ENCODE results near the gene SYT5. TPM values are rescaled to one million over a fixed set of nuclear protein-coding genes. Genes with fewer than 3 reads are reported as not detected.

SYT5 gene
- total RNA-seq, 1 donor from 2014 or later = 0.80 TPM

GRCh38 chr19:55137915-55138314 is 42.2 kb downstream of the SYT5 start:
- no peak for DNase-seq (ENCODE audit: low spot score)
- Mint-ChIP-seq H3K4me3 (ENCODE audit: unreplicated experiment) (no peak overlapping the region), H3K36me3 (ENCODE audit: low read depth) (no peaks in the 10 kb centered on the region), H3K4me1 (ENCODE audit: low read depth) (peaks cover 3% of the 10 kb centered on the region), H3K9me3 (ENCODE audit: low read depth) (no peaks in the 10 kb centered on the region), H3K27me3 (ENCODE audit: low read depth) (peaks cover 21% of the 10 kb centered on the region), H3K27ac (ENCODE audit: unreplicated experiment) (no peak overlapping the region)
- TF ChIP-seq CTCF (IDR thresholded peaks at IDR 0.05) = no peak

GRCh38 chr19:55136399-55137102 is 43.5 kb downstream of the SYT5 start:
- no peak for DNase-seq (ENCODE audit: low spot score)
- no peak overlapping the region for H3K4me3 Mint-ChIP-seq (ENCODE audit: unreplicated experiment)
- H3K9me3 Mint-ChIP-seq (ENCODE audit: low read depth) = no peaks in the 10 kb centered on the region
- peaks cover 3% of the 10 kb centered on the region for H3K4me1 Mint-ChIP-seq (ENCODE audit: low read depth)
- no peak for TF ChIP-seq CTCF (IDR thresholded peaks at IDR 0.05)
- no peaks in the 10 kb centered on the region for H3K36me3 Mint-ChIP-seq (ENCODE audit: low read depth)
- peaks cover 25% of the 10 kb centered on the region for H3K27me3 Mint-ChIP-seq (ENCODE audit: low read depth)
- no peak overlapping the region for H3K27ac Mint-ChIP-seq (ENCODE audit: unreplicated experiment)

GRCh38 chr19:55134736-55135135 is 45.4 kb downstream of the SYT5 start:
- Mint-ChIP-seq H3K27me3 (ENCODE audit: low read depth) (peaks cover 33% of the 10 kb centered on the region), H3K27ac (ENCODE audit: unreplicated experiment) (no peak overlapping the region)
- DNase-seq (ENCODE audit: low spot score) = no peak

GRCh38 chr19:55133639-55134444 is 46.2 kb downstream of the SYT5 start:
- Mint-ChIP-seq H3K36me3 (ENCODE audit: low read depth) (no peaks in the 10 kb centered on the region), H3K27ac (ENCODE audit: unreplicated experiment) (no peak overlapping the region), H3K4me1 (ENCODE audit: low read depth) (no peaks in the 10 kb centered on the region), H3K9me3 (ENCODE audit: low read depth) (no peaks in the 10 kb centered on the region), H3K4me3 (ENCODE audit: unreplicated experiment) (no peak overlapping the region), H3K27me3 (ENCODE audit: low read depth) (peaks cover 33% of the 10 kb centered on the region)
- no peak for TF ChIP-seq CTCF (IDR thresholded peaks at IDR 0.05)
- no peak for DNase-seq (ENCODE audit: low spot score)

More at GRCh38 chr19:55134736-55135135, 45.4 kb downstream of the SYT5 start:
- Mint-ChIP-seq H3K9me3 (ENCODE audit: low read depth) (no peaks in the 10 kb centered on the region), H3K4me1 (ENCODE audit: low read depth) (no peaks in the 10 kb centered on the region), H3K36me3 (ENCODE audit: low read depth) (no peaks in the 10 kb centered on the region), H3K4me3 (ENCODE audit: unreplicated experiment) (no peak overlapping the region)
- no peak for TF ChIP-seq CTCF (IDR thresholded peaks at IDR 0.05)

- no peak overlapping the region for H3K4me3 Mint-ChIP-seq (ENCODE audit: unreplicated experiment)
- H3K9me3 Mint-ChIP-seq (ENCODE audit: low read depth) = no peaks in the 10 kb centered on the region
- peak; percentile 29 for TF ChIP-seq CTCF (IDR thresholded peaks at IDR 0.05)
- peaks cover 35% of the 10 kb centered on the region for H3K27me3 Mint-ChIP-seq (ENCODE audit: low read depth)
- H3K4me1 Mint-ChIP-seq (ENCODE audit: low read depth) = no peaks in the 10 kb centered on the region
- no peak for DNase-seq (ENCODE audit: low spot score)
- H3K27ac Mint-ChIP-seq (ENCODE audit: unreplicated experiment) = no peak overlapping the region
- H3K36me3 Mint-ChIP-seq (ENCODE audit: low read depth) = no peaks in the 10 kb centered on the region
Observed at GRCh38 chr19:55132453-55133129, 47.5 kb downstream of the SYT5 start.
